D341Med (cell line): ENCODE data around the gene SMO.

Source experiments
- DNase-seq: peaks from one replicate; pipeline ENCODE4 v3.0.0; 2012; ENCODE audit warnings: low spot score

The SMO gene

GRCh38 chr7:129188372-129188891 lies at the start of gene SMO:
TSS of gene SMO (plus strand) at chr7:129188633. CDS start at chr7:129189152, 519 bp downstream.
- peak; percentile 66 for DNase-seq

GRCh38 chr7:129143724-129144094 lies 44.7 kb upstream of the SMO start:
- no peak for DNase-seq

GRCh38 chr7:129144095-129144833 lies 44.2 kb upstream of the SMO start, which contains the start of gene TSPAN33:
TSS of gene TSPAN33 (plus strand) at chr7:129144707. CDS start at chr7:129144981, 274 bp downstream.
- peak; percentile 95 for DNase-seq

GRCh38 chr7:129144834-129145668 lies 43.4 kb upstream of the SMO start:
- no peak for DNase-seq

- no peak for DNase-seq
These were observed 42.0 kb upstream of the SMO start for GRCh38 chr7:129146237-129146979.

GRCh38 chr7:129147731-129148130 lies 40.7 kb upstream of the SMO start:
- DNase-seq = no peak

DNA sequence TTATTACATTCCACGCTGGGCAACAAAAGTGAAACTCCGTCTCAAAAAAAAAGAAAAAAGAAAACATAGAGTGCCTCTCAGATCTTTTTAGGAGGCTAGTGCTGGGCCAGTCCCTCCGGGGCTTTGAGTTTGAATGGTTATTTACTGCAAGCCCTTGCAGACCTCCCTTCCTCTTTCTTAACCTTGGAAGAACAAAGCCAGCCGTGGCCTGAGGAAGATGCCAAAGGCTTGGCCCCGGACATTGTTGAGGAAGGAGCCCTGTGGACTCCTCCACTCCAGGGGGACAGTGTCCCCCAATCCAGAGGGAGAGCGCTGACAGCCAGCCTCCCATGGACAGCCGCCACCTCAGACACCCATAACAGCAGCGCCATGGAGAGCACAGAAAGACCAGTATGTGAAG lies 38.9 kb upstream of the SMO start:
- DNase-seq = no peak

GRCh38 chr7:129150199-129150996 lies 38.0 kb upstream of the SMO start:
- peak; percentile 86 for DNase-seq

- no peak for DNase-seq
These were observed 30.8 kb upstream of the SMO start for GRCh38 chr7:129157651-129158050.

DNA sequence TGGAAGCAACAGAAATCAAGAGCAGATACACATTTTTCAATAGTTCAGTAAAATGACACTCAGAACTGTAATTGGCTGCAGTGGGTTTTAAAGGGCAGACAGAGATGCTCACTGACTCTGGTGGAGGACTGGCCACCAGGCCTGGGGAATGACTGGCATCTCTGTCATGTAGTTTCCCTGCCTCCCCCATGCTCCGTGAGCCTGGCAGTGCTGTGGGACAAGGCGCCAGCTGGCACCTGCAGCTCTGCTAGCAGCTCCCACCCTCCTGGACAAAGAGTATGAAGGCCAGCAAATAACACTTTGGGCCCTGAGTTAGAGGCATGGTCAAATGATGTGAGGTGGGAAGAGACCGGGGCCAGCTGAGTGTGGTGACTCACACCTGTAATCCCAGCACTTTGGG lies 28.9 kb upstream of the SMO start:
- DNase-seq = no peak

GRCh38 chr7:129160161-129160905 lies 28.1 kb upstream of the SMO start:
- no peak for DNase-seq

- DNase-seq = no peak
These were observed 26.8 kb upstream of the SMO start for GRCh38 chr7:129161524-129162225.

DNA sequence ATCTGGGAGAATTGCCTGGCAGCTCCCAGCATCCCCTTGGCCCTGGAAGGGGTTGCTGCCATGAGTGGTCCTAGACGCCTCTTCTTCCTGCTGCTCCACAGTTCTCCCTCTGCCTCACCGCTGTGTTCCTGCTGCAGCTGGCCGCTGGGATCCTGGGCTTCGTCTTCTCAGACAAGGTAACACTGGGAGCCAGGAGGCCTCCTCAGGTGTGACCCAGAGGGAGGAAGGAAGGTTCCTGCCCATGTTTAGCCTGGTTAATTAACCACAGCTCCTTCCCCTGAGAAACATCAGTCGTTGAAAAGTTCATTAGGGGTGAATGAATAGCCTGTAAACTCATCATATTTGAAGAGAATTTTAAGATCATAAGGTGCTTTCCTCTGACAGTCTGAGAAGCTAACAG lies 25.7 kb upstream of the SMO start:
- no peak for DNase-seq

DNA sequence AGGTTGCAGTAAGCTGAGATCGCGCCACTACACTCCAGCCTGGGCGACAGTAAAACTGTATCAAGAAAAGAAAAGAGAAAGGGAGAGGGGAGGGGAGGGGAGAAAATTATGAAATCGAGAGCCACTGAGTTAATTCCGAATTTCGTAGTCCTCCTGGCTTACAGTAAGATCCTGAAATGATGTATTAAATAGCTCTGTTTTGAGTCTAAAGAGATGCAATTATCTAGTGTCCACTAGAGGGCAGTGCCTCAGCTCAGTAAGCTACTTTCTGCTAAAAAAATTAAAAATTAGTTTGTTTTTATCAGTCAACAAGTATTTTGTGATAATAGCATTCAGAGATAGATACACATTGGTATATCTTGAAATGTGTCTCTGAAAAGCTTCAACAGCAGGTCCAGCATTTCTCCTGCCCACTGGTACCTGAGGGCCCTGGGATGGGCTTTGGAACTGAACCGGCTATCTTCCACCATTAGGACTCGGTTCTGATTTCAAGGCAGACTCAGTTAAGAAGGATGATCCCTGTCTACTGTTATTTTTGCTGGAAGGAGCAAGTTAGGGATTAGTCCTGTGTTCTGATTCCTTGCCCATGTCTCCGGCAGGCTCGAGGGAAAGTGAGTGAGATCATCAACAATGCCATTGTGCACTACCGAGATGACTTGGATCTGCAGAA lies 24.4 kb upstream of the SMO start:
- peak; percentile 52 for DNase-seq

DNA sequence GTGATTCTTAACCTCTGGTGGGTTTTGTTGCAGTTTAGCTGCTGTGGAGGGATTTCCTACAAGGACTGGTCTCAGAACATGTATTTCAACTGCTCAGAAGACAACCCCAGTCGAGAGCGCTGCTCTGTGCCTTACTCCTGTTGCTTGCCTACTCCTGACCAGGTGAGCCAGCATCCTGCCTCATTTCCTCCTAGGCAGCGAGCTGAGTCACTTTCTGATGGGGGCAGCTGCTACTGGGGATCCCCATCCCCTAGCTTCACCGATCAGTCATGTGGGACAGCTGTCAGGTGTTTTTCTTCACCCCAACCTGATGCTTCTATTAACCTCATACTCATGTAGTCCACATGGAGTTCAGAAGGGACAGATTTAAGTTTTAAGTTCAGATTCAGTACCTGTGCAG lies 21.7 kb upstream of the SMO start:
- DNase-seq = no peak

DNA sequence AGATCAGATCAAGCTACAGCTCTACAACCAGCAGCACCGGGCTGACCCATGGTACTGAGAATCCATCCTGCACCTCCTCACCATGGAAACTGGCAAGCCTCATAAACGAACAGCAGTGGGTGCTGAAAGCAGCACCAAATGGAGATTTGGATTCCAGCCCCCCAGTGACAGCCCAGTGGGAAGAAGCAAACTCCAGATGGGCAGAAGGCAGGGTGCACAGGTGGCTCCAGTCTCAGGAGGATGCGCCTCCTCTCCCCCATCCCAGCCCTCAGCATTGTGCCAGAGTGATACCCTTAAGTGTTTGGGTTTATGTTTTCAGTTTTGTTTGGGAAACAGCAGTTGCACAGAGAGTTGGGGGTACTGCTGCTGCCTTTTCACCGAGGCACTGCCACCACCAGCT lies 20.6 kb upstream of the SMO start:
- no peak for DNase-seq

DNA sequence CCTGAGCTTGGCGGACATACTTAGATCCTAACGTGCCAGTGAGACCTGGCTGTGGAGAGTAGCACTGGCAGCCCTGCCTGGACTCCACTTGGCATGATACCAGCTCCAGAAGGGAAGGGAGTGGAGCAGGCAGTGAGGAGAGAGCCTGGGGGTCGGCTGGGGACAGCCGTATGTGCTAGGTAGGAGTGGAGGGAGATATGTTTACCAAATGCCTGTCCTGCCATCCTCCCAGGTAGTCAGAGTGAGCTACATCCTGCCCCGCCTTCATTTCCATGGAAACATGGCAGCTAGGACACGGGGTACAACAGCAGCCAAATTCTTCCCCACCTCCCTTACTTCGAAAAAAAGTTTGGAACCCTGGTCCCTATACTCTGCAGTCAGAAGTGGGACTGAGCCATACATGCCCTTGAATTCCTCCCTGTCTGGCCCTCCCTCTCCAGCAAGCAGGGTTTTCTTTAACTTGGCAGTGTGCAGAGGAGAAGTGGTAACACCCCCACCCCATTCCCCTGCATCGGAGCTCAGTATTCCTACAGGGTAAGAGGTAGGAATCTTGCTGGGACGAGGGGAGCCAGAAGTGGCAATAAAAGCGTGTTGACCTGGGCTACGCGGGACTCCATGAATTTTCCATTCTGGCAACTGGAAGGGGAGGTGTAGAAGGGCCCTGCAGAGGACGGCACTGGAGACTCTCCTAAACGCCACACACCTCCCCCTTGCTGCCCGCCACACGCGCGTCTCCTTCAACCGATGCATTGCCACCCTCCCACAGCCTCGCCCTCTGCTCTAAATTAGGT lies 20.0 kb upstream of the SMO start:
- no peak for DNase-seq

- no peak for DNase-seq
These were observed 19.2 kb upstream of the SMO start for GRCh38 chr7:129169171-129169671.
